ENCODE results near the gene NEXN.

- no peak for TF ChIP-seq CTCF (IDR thresholded peaks at IDR 0.05)
- no peak for TF ChIP-seq POLR2A (IDR thresholded peaks at IDR 0.05)
Measured at GRCh38 chr1:77906019-77906545, 17.7 kb downstream of the NEXN start.

Measured in Peyer's patch (tissue), 4 donors.